Spleen (tissue), 11 donors: ENCODE results near the gene SLCO2B1. TPM values are rescaled to one million over a fixed set of nuclear protein-coding genes. Genes with fewer than 3 reads are reported as not detected.

Experiments used
- DNase-seq: peaks from one replicate; pipeline ENCODE4 v3.0.0-alpha.2; 2020
- H3K27ac ChIP-seq, 8 donors: fragments of 200-600 bp; sonication (generic) in 7 of 8; 1 replicate in 4 of 8; 2 replicates in 4 of 8; pipeline versions ENCODE4 v1.5.0 to v1.8.0; 2016 to 2021; ENCODE audit warnings: inconsistent platforms in 4 of 8, mild to moderate bottlenecking in 4 of 8, moderate library complexity in 1 of 8
- H3K27me3 ChIP-seq, 7 donors: fragments of 200-600 bp; sonication (generic) in 6 of 7; replicated peaks in 1 of 7; 1 replicate in 4 of 7; 2 replicates in 3 of 7; pipeline versions ENCODE4 v1.5.0 to v1.8.0; 2016 to 2021; ENCODE audit warnings: inconsistent platforms in 3 of 7, mild to moderate bottlenecking in 1 of 7
- H3K36me3 ChIP-seq, 6 donors: fragments of 200-600 bp; sonication (generic) in 5 of 6; 1 replicate in 4 of 6; 2 replicates in 2 of 6; pipeline versions ENCODE4 v1.5.0 to v1.8.0; 2016 to 2021; ENCODE audit warnings: inconsistent platforms in 2 of 6
- H3K4me1 ChIP-seq, 6 donors: fragments of 200-600 bp; sonication (generic) in 5 of 6; 1 replicate in 3 of 6; 2 replicates in 3 of 6; pipeline versions ENCODE4 v1.5.0 to v1.8.0; 2016 to 2021; ENCODE audit warnings: inconsistent platforms in 3 of 6
- H3K4me3 ChIP-seq, 8 donors: fragments of 200-600 bp; sonication (generic) in 7 of 8; 1 replicate in 4 of 8; 2 replicates in 4 of 8; pipeline versions ENCODE4 v1.5.0 to v1.8.0; 2016 to 2021; ENCODE audit warnings: inconsistent platforms in 4 of 8, mild to moderate bottlenecking in 4 of 8, moderate library complexity in 2 of 8
- H3K9me3 ChIP-seq, 8 donors: fragments of 200-600 bp; sonication (generic) in 7 of 8; 1 replicate in 4 of 8; 2 replicates in 4 of 8; pipeline versions ENCODE4 v1.5.0 to v1.8.0; 2016 to 2021; ENCODE audit warnings: inconsistent platforms in 4 of 8
- POLR2A ChIP-seq, 3 donors: fragments of 450-650 bp; IDR thresholded peaks; one replicate each; pipeline ENCODE4 v1.5.1; 2017; ENCODE audit warnings: antibody characterized with exemption in 3 of 3, mild to moderate bottlenecking in 1 of 3
- POLR2AphosphoS5 ChIP-seq, 3 donors: sonication (generic); formaldehyde crosslinking; IDR thresholded peaks; one replicate each; pipeline ENCODE4 v1.5.1; 2017; ENCODE audit warnings: antibody characterized with exemption in 3 of 3
- WGBS, 5 donors: extraction: QIAGEN DNeasy Blood & Tissue Kit in 3 of 5; methylation state at CpG; one replicate each; pipeline versions ENCODE4 v1.1.5 to v1.1.7; 2013 to 2018; 5-methylcytosine and 5-hydroxymethylcytosine counted together
- intact Hi-C: fragments of 100-400 bp; cut with DNase I; formaldehyde crosslinking; loops from one replicate; pipeline ENCODE4 v1.15.0; 2023; ENCODE audit warnings: low total_unique reads
- polyA plus RNA-seq, 3 donors: library from polyadenylated mRNA; stranded (reverse); fragments of 200-250 nt; gene quantifications; one replicate each; pipeline ENCODE4 v1.2.1, GENCODE V29; 2013
- total RNA-seq, 7 donors: library from RNA; depleted of rRNA in 3 of 7; stranded (reverse); fragments of >200 nt in 3 of 7; fragmentation: NEBNext Ultra II Directional in 4 of 7; extraction: Animal tissue kit (Norgen Biotek cat#: 25700) in 4 of 7; gene quantifications; one replicate each; pipeline versions ENCODE4 v1.1.0 to v1.2.1, GENCODE V29; 2016 to 2021
- TF ChIP-seq, protein P1 (sequence below), 11 experiments: fragments of 200-600 bp in 7 of 11; fragments of 450-650 bp in 4 of 11; sonication (generic) in 4 of 11; IDR thresholded peaks in 8 of 11; conservative IDR thresholded peaks in 3 of 11; 1 replicate in 7 of 11; 2 replicates in 4 of 11; pipeline versions ENCODE4 v1.4.0 to v1.8.0; 2016 to 2021; ENCODE audit warnings: antibody characterized with exemption in 11 of 11, inconsistent platforms in 4 of 11, mild to moderate bottlenecking in 1 of 11
- donor health status: healthy with polysubstance abuse.
- donor health status: DM: no; HTN: no; CAD: no; lungs with moderate emphysema.
- donor health status: DM: no; HTN: no; CAD: no.
- donor health status: Bipolar disorder and iron deficiency.
- donor health status: healthy.
- donor health status: DM: no; HTN: no; CAD: no.
- donor health status: DM: yes; HTN: yes; CAD: no.

Gene SLCO2B1
- total and polyA plus RNA-seq, 10 donors, result 10.2 to 307 (median 132) TPM

DNA sequence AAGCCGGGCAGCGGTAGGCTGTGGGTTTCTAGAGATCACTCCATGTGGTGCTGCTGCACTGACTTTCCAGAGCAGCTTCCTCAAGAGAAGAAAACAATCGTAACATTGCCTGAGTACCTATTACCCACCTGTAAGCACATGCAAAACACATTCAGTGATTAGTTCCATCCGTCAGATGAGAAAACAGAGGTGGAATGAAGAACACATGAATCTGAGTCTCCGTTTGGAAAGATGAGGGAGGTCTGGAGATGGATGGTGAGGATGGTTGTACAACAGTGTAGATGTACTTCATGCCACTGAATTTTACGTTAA is 7.5 kb upstream of the SLCO2B1 start:
- peaks cover 12 to 54% (median 37%) of the 10 kb centered on the region in 6 donors for H3K4me1 ChIP-seq
- intact Hi-C loops, result loop anchor here (5.0 to 10.0 kb wide), 3 partner anchors 64 to 219 kb away; partner anchors contain the start of gene TPBGL
- no peak for DNase-seq
- H3K27me3 ChIP-seq, result no peaks in the 10 kb centered on the region
- no peak overlapping the region for H3K4me3 ChIP-seq
- H3K36me3 ChIP-seq, result no peaks in the 10 kb centered on the region
- peak overlapping the region in 6 of 8 donors; percentile 44 to 69 (median 58) for H3K27ac ChIP-seq
- TF ChIP-seq POLR2A (IDR thresholded peaks at IDR 0.05) (no peak), POLR2AphosphoS5 (IDR thresholded peaks at IDR 0.05) (no peak)
- TF ChIP-seq, protein P1, sequence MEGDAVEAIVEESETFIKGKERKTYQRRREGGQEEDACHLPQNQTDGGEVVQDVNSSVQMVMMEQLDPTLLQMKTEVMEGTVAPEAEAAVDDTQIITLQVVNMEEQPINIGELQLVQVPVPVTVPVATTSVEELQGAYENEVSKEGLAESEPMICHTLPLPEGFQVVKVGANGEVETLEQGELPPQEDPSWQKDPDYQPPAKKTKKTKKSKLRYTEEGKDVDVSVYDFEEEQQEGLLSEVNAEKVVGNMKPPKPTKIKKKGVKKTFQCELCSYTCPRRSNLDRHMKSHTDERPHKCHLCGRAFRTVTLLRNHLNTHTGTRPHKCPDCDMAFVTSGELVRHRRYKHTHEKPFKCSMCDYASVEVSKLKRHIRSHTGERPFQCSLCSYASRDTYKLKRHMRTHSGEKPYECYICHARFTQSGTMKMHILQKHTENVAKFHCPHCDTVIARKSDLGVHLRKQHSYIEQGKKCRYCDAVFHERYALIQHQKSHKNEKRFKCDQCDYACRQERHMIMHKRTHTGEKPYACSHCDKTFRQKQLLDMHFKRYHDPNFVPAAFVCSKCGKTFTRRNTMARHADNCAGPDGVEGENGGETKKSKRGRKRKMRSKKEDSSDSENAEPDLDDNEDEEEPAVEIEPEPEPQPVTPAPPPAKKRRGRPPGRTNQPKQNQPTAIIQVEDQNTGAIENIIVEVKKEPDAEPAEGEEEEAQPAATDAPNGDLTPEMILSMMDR (IDR thresholded peaks at IDR 0.05 in 8 of 11, conservative IDR thresholded peaks at IDR 0.05 in 3 of 11), result no peak
- no peaks in the 10 kb centered on the region for H3K9me3 ChIP-seq
- WGBS, 5 donors, result 24 to 33% (median 27%) methylated on average over 4 to 6 of the region's 6 CpGs

DNA sequence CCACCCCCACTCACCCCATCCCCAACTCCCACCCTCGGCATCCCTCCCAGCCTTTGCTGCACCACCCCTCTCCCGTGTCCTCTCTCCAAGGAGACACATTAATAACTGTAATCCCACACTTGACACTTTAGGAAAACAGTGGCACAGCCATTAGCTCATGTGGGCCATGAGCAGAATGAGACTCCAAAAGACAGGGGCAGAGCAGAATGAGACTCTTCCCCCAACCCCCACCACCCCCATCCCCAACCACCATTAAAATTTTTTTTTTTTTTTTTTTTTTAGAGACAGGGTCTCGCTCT is 6.2 kb upstream of the SLCO2B1 start:
- Histone ChIP-seq H3K27me3 (no peaks in the 10 kb centered on the region), H3K9me3 (no peaks in the 10 kb centered on the region), H3K4me3 (no peak overlapping the region), H3K36me3 (no peaks in the 10 kb centered on the region), H3K4me1 (peaks cover 12 to 58% (median 39%) of the 10 kb centered on the region in 6 donors), H3K27ac (no peak overlapping the region)
- DNase-seq, result no peak
- intact Hi-C loops, result loop anchor here (5.0 to 10.0 kb wide), 3 partner anchors 63 to 220 kb away; partner anchors contain the start of gene TPBGL
- TF ChIP-seq, protein P1 (IDR thresholded peaks at IDR 0.05 in 8 of 11, conservative IDR thresholded peaks at IDR 0.05 in 3 of 11), result no peak
- TF ChIP-seq POLR2A (IDR thresholded peaks at IDR 0.05) (no peak), POLR2AphosphoS5 (IDR thresholded peaks at IDR 0.05) (no peak)
- 38 to 50% (median 46%) methylated on average over 3 of the region's 3 CpGs for WGBS, 5 donors

DNA sequence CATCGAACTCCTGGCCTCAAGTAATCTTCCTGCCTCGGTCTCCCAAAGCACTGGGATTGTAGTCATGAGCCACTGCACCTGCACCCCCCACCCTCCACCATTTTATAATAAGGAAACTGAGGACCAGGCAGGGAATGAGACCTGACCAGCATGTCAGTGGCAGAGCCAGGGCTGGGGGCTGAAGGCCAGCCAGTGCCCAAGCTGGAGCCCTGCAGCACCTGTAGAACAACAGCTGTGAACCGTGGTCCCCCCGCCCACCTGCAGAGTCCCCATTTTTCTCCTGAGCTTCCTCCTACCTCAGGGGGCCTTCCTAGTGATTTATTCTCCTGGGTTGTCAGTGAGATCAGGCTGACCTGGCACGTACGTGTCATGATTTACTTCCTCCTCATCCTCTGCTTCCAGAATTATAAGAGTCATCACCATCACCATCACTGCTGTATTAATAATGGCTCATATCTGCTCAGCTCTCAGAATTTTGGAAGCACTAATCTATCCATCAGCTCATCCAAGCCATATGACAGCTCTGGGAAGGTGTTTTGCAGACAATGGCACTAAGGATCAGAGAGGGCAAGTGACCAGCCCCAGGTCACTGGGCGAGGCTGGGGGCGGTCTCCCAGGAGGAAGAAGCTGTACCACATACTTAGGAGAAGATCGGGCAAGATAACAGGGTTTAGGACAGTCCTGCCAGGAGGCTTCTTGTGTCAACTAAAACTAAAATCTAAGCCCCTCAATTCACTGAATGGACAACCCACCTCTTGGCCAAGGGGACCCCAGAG is 5.5 kb upstream of the SLCO2B1 start:
- Histone ChIP-seq H3K36me3 (no peaks in the 10 kb centered on the region), H3K27me3 (no peaks in the 10 kb centered on the region), H3K4me1 (peaks cover 12 to 56% (median 37%) of the 10 kb centered on the region in 6 donors), H3K27ac (no peak overlapping the region), H3K9me3 (no peaks in the 10 kb centered on the region), H3K4me3 (no peak overlapping the region)
- TF ChIP-seq POLR2AphosphoS5 (IDR thresholded peaks at IDR 0.05) (no peak), POLR2A (IDR thresholded peaks at IDR 0.05) (no peak)
- TF ChIP-seq, protein P1 (IDR thresholded peaks at IDR 0.05 in 8 of 11, conservative IDR thresholded peaks at IDR 0.05 in 3 of 11), result no peak
- intact Hi-C loops, result loop anchor here (10.0 kb wide), 1 partner anchor 221 kb away; no protein-coding TSS in a partner anchor
- WGBS, 5 donors, result 73 to 89% (median 82%) methylated on average over 9 of the region's 9 CpGs
- no peak for DNase-seq

DNA sequence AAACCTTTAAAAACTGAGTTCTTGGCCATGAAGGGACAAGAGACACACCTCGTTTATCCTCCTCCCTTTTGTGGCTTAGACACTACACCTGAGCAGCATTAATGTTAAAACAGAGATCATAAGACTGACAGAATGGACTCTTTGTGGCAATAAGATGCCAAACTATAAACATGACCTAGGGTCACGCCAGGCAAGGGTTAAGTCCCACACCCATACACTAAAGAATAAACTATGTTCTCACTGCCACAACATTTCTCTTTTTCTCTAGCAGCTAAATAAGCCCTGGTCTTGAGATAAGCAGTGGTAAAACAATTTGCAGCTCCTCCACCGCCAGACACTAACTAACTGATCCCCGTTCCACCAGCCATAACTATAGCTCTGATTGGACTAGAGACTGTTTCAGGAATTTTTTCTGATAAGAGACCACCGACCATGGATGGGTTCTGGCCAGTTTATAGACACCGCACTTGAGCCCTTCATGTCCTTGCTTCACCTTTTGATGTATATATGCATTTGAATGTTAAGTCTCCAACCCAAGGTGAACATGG is 4.9 kb upstream of the SLCO2B1 start:
- H3K4me1 ChIP-seq, result peaks cover 12 to 54% (median 31%) of the 10 kb centered on the region in 6 donors
- intact Hi-C loops, result loop anchor here (10.0 kb wide), 1 partner anchor 221 kb away; no protein-coding TSS in a partner anchor
- no peaks in the 10 kb centered on the region for H3K9me3 ChIP-seq
- H3K27me3 ChIP-seq, result no peaks in the 10 kb centered on the region
- TF ChIP-seq POLR2A (IDR thresholded peaks at IDR 0.05) (no peak), POLR2AphosphoS5 (IDR thresholded peaks at IDR 0.05) (no peak)
- TF ChIP-seq, protein P1 (IDR thresholded peaks at IDR 0.05 in 8 of 11, conservative IDR thresholded peaks at IDR 0.05 in 3 of 11), result no peak
- H3K36me3 ChIP-seq, result no peaks in the 10 kb centered on the region
- 63 to 84% (median 81%) methylated on average over 6 of the region's 6 CpGs for WGBS, 5 donors
- DNase-seq, result no peak
- no peak overlapping the region for H3K4me3 ChIP-seq
- no peak overlapping the region for H3K27ac ChIP-seq
